Common myeloid progenitor, CD34-positive (primary cell): Measurements from ENCODE around the gene RNF168. TPM values are rescaled to one million over a fixed set of nuclear protein-coding genes. Genes with fewer than 3 reads are reported as not detected.
"Not testable (repeated sequence)": the region's sequence is repeated elsewhere in the genome, so short reads cannot be mapped to it uniquely, and the experiment has no call there.

ENCODE experiments used
- CTCF ChIA-PET: fragments of 350-600 bp; sonication (Branson Sonifier 250); formaldehyde crosslinking; loops from one replicate; lab custom pipeline; 2021; ENCODE audit warnings: antibody characterized with exemption; lab: Charles Lee
- POLR2A ChIA-PET: fragments of 350-600 bp; sonication (Branson Sonifier 250); formaldehyde crosslinking; loops from one replicate; lab custom pipeline; 2021; ENCODE audit warnings: antibody characterized with exemption; lab: Charles Lee
- DNase-seq, 3 donors: peaks; one replicate each; pipeline versions ENCODE4 v3.0.0 to v3.0.0-alpha.2; 2013
- H3K27ac ChIP-seq, 2 experiments: 1 replicate in 1 of 2; 2 replicates in 1 of 2; pipeline ENCODE4 v1.7.0; 2013; ENCODE audit warnings: inconsistent platforms in 2 of 2, low read length in 2 of 2, mild to moderate bottlenecking in 2 of 2, low read depth in 1 of 2, moderate library complexity in 1 of 2; ENCODE audit not compliant: severe bottlenecking in 2 of 2, insufficient read depth in 1 of 2, poor library complexity in 1 of 2
- H3K27me3 ChIP-seq, 5 experiments: replicated peaks in 2 of 5; 1 replicate in 3 of 5; 2 replicates in 2 of 5; pipeline versions ENCODE4 v1.6.1 to v1.7.0; 2013; ENCODE audit warnings: low read length in 4 of 5, mild to moderate bottlenecking in 2 of 5, moderate library complexity in 2 of 5, inconsistent platforms in 1 of 5; ENCODE audit not compliant: insufficient read depth in 5 of 5, control insufficient read depth in 4 of 5
- H3K36me3 ChIP-seq, 4 experiments: 1 replicate in 2 of 4; 2 replicates in 2 of 4; pipeline versions ENCODE4 v1.6.1 to v1.7.0; 2013; ENCODE audit warnings: low read length in 3 of 4, control low read depth in 1 of 4, mild to moderate bottlenecking in 1 of 4; ENCODE audit not compliant: control insufficient read depth in 4 of 4, insufficient read depth in 4 of 4
- H3K4me1 ChIP-seq, 4 experiments: 1 replicate in 3 of 4; 2 replicates in 1 of 4; pipeline versions ENCODE4 v1.6.1 to v1.7.1; 2013; ENCODE audit warnings: low read length in 3 of 4, mild to moderate bottlenecking in 3 of 4, control low read depth in 1 of 4, inconsistent platforms in 1 of 4, moderate library complexity in 1 of 4; ENCODE audit not compliant: control insufficient read depth in 4 of 4, insufficient read depth in 4 of 4; ENCODE audit errors: control extremely low read depth in 1 of 4
- H3K4me3 ChIP-seq, 7 experiments: 1 replicate in 4 of 7; 2 replicates in 3 of 7; pipeline versions ENCODE4 v1.5.1 to v1.7.0; 2013; ENCODE audit warnings: mild to moderate bottlenecking in 7 of 7, low read length in 6 of 7, moderate library complexity in 6 of 7, inconsistent platforms in 2 of 7, low read depth in 2 of 7, control low read depth in 1 of 7; ENCODE audit not compliant: insufficient read depth in 4 of 7, control insufficient read depth in 1 of 7; ENCODE audit errors: extremely low read depth in 1 of 7
- H3K9me3 ChIP-seq, 5 experiments: 1 replicate in 4 of 5; 2 replicates in 1 of 5; pipeline versions ENCODE4 v1.6.1 to v1.7.1; 2013; ENCODE audit warnings: low read length in 4 of 5, mild to moderate bottlenecking in 2 of 5, inconsistent platforms in 1 of 5, low read depth in 1 of 5, moderate library complexity in 1 of 5; ENCODE audit not compliant: control insufficient read depth in 4 of 5, insufficient read depth in 2 of 5; ENCODE audit errors: control extremely low read depth in 1 of 5
- WGBS: methylation state at CpG from one replicate; pipeline ENCODE4 v1.1.5; 2013; ENCODE audit not compliant: insufficient coverage; 5-methylcytosine and 5-hydroxymethylcytosine counted together
- polyA plus RNA-seq: library from polyadenylated mRNA; unstranded; fragments of 120-200 nt; gene quantifications from one replicate; pipeline ENCODE4 v1.2.1, GENCODE V29; 2013

RNF168 gene
- 20.6 TPM for polyA plus RNA-seq

GRCh38 chr3:196503196-196504076 lies at the start of gene RNF168:
TSS of gene RNF168 (minus strand) at chr3:196503768. CDS start at chr3:196503173, 595 bp downstream.
- Histone ChIP-seq H3K27me3 (no peaks in the 10 kb centered on the region), H3K36me3 (peaks cover 0 to 15% (median 5%) of the 10 kb centered on the region in 4 experiments), H3K4me3 (peak within 1 kb of the TSS; percentile 92 to 100 (median 97)), H3K9me3 (peaks cover 0 to 13% (median 8%) of the 10 kb centered on the region in 5 experiments), H3K4me1 (peaks cover 4 to 27% (median 18%) of the 10 kb centered on the region in 4 experiments), H3K27ac (peak within 1 kb of the TSS; percentile 84 to 93)
- ChIA-PET CTCF (interaction anchor here (1.2 to 1.4 kb wide), 2 partner anchors 14 to 25 kb away, joined by 3 to 6 read pairs; no protein-coding TSS in a partner anchor), POLR2A (interaction anchor here (0.5 to 1.6 kb wide), 4 partner anchors 9 to 209 kb away, joined by 3 to 5 read pairs (median 4); partner anchors contain the start of genes CEP19 and PIGX)
- DNase-seq: peak; percentile 95 to 98 (median 98)
- WGBS: 0% methylated on average over 55 of the region's 75 CpGs

DNA sequence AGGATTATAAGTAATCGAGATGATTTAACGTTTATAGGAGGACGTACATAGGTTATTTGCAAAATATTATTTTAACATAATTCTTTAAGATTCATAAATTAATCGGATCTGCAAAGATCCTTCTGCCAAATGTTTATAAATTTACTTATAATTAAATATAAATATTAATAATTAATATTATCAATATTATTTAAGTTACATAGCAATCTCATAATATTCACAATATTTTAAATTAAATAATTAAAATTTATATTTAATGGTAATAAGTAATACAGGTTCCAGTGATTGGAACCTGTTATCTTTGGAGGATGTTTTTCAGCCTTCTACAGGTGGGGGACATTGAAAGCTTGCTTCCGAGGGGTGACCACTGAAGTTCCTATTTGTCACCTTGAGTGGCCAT lies 48.7 kb upstream of the RNF168 start:
- Histone ChIP-seq H3K4me3 (no peak overlapping the region), H3K27ac (no peak overlapping the region), H3K27me3 (no peaks in the 10 kb centered on the region), H3K4me1 (peaks cover 9 to 32% (median 14%) of the 10 kb centered on the region in 4 experiments), H3K9me3 (peaks cover 0 to 14% (median 12%) of the 10 kb centered on the region in 5 experiments), H3K36me3 (no peaks in the 10 kb centered on the region)
- ChIA-PET POLR2A (no interaction called here), CTCF (no interaction called here)
- DNase-seq: no peak
- no CpG with 5 or more reads among the region's 5 CpGs for WGBS

DNA sequence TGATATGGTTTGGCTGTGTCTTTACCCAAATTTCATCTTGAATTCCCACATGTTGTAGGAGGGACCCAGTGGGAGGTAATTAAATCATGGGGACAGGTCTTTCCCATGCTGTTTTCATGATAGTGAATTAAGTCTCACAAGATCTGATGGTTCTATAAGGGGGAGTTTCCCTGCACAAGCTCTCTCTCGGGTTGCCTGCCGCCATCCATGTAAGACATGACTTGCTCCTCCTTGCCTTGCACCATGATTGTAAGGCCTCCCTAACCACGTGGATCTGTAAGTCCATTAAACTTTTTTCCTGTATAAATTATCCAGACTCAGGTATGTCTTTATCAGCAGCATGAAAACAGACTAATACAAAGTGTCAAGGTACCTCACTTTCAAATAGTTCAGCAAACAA lies 46.6 kb upstream of the RNF168 start:
- DNase-seq, POLR2A ChIA-PET, H3K36me3 ChIP-seq, H3K27me3 ChIP-seq, H3K27ac ChIP-seq, H3K4me3 ChIP-seq: not testable (repeated sequence)
- CTCF ChIA-PET: interaction anchor here (1.5 kb wide), 1 partner anchor 11 kb away, joined by 3 read pairs; no protein-coding TSS in a partner anchor
- H3K4me1 ChIP-seq: peaks cover 8 to 22% (median 13%) of the 10 kb centered on the region in 4 experiments
- H3K9me3 ChIP-seq: peaks cover 0 to 14% (median 12%) of the 10 kb centered on the region in 5 experiments
- 83% methylated on average over 3 of the region's 3 CpGs for WGBS

DNA sequence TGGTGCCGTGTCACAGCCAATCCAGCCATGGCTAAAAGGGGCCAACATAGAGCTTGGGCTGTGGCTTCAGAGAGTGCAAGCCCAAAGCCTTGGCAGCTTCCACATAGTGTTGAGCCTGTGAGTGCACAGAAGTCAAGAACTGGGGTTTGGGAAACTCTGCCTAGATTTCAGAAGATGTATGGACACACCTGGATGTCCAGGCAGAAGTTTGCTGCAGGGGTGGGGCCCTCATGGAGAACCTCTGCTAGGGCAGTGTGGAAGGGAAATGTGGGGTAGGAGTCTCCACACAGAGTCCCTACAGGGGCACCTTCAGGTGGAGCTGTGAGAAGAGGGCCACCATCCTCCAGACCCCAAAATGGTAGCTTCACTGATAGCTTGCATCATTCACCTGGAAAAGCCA lies 45.7 kb upstream of the RNF168 start:
- H3K36me3 ChIP-seq, DNase-seq, H3K27ac ChIP-seq, H3K4me3 ChIP-seq, H3K27me3 ChIP-seq, POLR2A ChIA-PET: not testable (repeated sequence)
- CTCF ChIA-PET: interaction anchor here (1.5 to 3.5 kb wide), 2 partner anchors 10 to 14 kb away, joined by 3 to 12 read pairs; no protein-coding TSS in a partner anchor
- WGBS: 100% methylated on average over 1 of the region's 1 CpG
- H3K9me3 ChIP-seq: peaks cover 0 to 14% (median 12%) of the 10 kb centered on the region in 5 experiments
- peaks cover 4 to 14% (median 7%) of the 10 kb centered on the region in 4 experiments for H3K4me1 ChIP-seq

- POLR2A ChIA-PET: no interaction called here
- WGBS: 100% methylated on average over 2 of the region's 2 CpGs
Observed at GRCh38 chr3:196547067-196547466, 43.5 kb upstream of the RNF168 start.

GRCh38 chr3:196546537-196546936 lies 43.0 kb upstream of the RNF168 start:
- ChIA-PET POLR2A (no interaction called here), CTCF (interaction anchor here (1.6 to 3.5 kb wide), 3 partner anchors 9 to 18 kb away, joined by 3 to 12 read pairs (median 9); no protein-coding TSS in a partner anchor)
- 96% methylated on average over 4 of the region's 5 CpGs for WGBS
- H3K27ac ChIP-seq: no peak overlapping the region
- no peak for DNase-seq
- no peaks in the 10 kb centered on the region for H3K27me3 ChIP-seq
- H3K36me3 ChIP-seq: no peaks in the 10 kb centered on the region
- H3K4me3 ChIP-seq: no peak overlapping the region
- H3K4me1 ChIP-seq: no peaks in the 10 kb centered on the region
- peaks cover 0 to 14% (median 12%) of the 10 kb centered on the region in 5 experiments for H3K9me3 ChIP-seq

More at GRCh38 chr3:196547067-196547466, 43.5 kb upstream of the RNF168 start:
- Histone ChIP-seq H3K4me3 (no peak overlapping the region), H3K9me3 (peaks cover 0 to 14% (median 12%) of the 10 kb centered on the region in 5 experiments), H3K27me3 (no peaks in the 10 kb centered on the region), H3K36me3 (no peaks in the 10 kb centered on the region), H3K4me1 (no peaks in the 10 kb centered on the region), H3K27ac (no peak overlapping the region)
- CTCF ChIA-PET: interaction anchor here (1.6 to 3.5 kb wide), 3 partner anchors 8 to 18 kb away, joined by 3 to 12 read pairs (median 9); no protein-coding TSS in a partner anchor
- DNase-seq: no peak
